ENCODE results near the gene DAB2IP. TPM values are rescaled to one million over a fixed set of nuclear protein-coding genes. Genes with fewer than 3 reads are reported as not detected.

Gene DAB2IP
- total RNA-seq, 1 donor from 2014 or later = 41.7 TPM

GRCh38 chr9:121758693-121759092 is 107.3 kb downstream of the DAB2IP start:
- no peak overlapping the region for H3K27ac ChIP-seq (ENCODE audit: low read depth, low read length)
- no peak overlapping the region for H2AFZ ChIP-seq (ENCODE audit: low read depth, low read length)
- Mint-ChIP-seq H3K36me3 (ENCODE audit: low read depth, unreplicated experiment) (peaks cover 22% of the 10 kb centered on the region), H3K27me3 (ENCODE audit: low read depth, unreplicated experiment) (no peaks in the 10 kb centered on the region), H3K4me3 (ENCODE audit: unreplicated experiment) (no peak overlapping the region), H3K9me3 (ENCODE audit: unreplicated experiment) (no peaks in the 10 kb centered on the region), H3K4me1 (ENCODE audit: low read depth, unreplicated experiment) (no peaks in the 10 kb centered on the region), H3K27ac (ENCODE audit: unreplicated experiment) (no peak overlapping the region)
- no peak overlapping the region for H3K4me3 ChIP-seq (ENCODE audit: insufficient read depth, low read depth, low read length)
- no peaks in the 10 kb centered on the region for H3K9me3 ChIP-seq (ENCODE audit: insufficient read depth, low read depth, low read length)
- H3K9ac ChIP-seq (ENCODE audit: low read length) = no peak overlapping the region
- FAIRE-seq (no peak), DNase-seq (ENCODE audit: low read depth) (no peak)
- TF ChIP-seq CTCF (IDR thresholded peaks at IDR 0.05; ENCODE audit: insufficient read depth, low read depth, low read length) (no peak), EZH2 (IDR thresholded peaks at IDR 0.05; ENCODE audit: insufficient read depth, low read length) (no peak)
- H3K27me3 ChIP-seq (ENCODE audit: insufficient read depth, low read length) = no peaks in the 10 kb centered on the region
- peaks cover 2% of the 10 kb centered on the region for H3K36me3 ChIP-seq (ENCODE audit: insufficient read depth, low read length)
- peaks cover 27% of the 10 kb centered on the region for H3K79me2 ChIP-seq (ENCODE audit: insufficient read depth, low read length)
- H4K20me1 ChIP-seq (ENCODE audit: insufficient read depth, low read length) = peaks cover 64% of the 10 kb centered on the region
- no peak overlapping the region for H3K4me2 ChIP-seq (ENCODE audit: low read length)
- no peaks in the 10 kb centered on the region for H3K4me1 ChIP-seq (ENCODE audit: insufficient read depth, low read length)

- peaks cover 26% of the 10 kb centered on the region for H3K36me3 Mint-ChIP-seq (ENCODE audit: low read depth, unreplicated experiment)
- peaks cover 6% of the 10 kb centered on the region for H3K4me1 Mint-ChIP-seq (ENCODE audit: low read depth, unreplicated experiment)
- H3K36me3 ChIP-seq (ENCODE audit: insufficient read depth, low read length) = peaks cover 2% of the 10 kb centered on the region
- H3K4me3 ChIP-seq (ENCODE audit: insufficient read depth, low read depth, low read length) = no peak overlapping the region
- no peak overlapping the region for H3K4me3 Mint-ChIP-seq (ENCODE audit: unreplicated experiment)
- peaks cover 16% of the 10 kb centered on the region for H3K79me2 ChIP-seq (ENCODE audit: insufficient read depth, low read length)
- DNase-seq (ENCODE audit: low read depth) = no peak
- no peak overlapping the region for H3K4me2 ChIP-seq (ENCODE audit: low read length)
- TF ChIP-seq CTCF (IDR thresholded peaks at IDR 0.05; ENCODE audit: insufficient read depth, low read depth, low read length) (no peak), EZH2 (IDR thresholded peaks at IDR 0.05; ENCODE audit: insufficient read depth, low read length) (no peak)
- no peaks in the 10 kb centered on the region for H3K27me3 ChIP-seq (ENCODE audit: insufficient read depth, low read length)
- H2AFZ ChIP-seq (ENCODE audit: low read depth, low read length) = no peak overlapping the region
- H3K9me3 Mint-ChIP-seq (ENCODE audit: unreplicated experiment) = no peaks in the 10 kb centered on the region
- no peaks in the 10 kb centered on the region for H3K27me3 Mint-ChIP-seq (ENCODE audit: low read depth, unreplicated experiment)
- H3K27ac Mint-ChIP-seq (ENCODE audit: unreplicated experiment) = peak overlapping the region; percentile 84
- H3K4me1 ChIP-seq (ENCODE audit: insufficient read depth, low read length) = peaks cover 7% of the 10 kb centered on the region
- no peak overlapping the region for H3K9ac ChIP-seq (ENCODE audit: low read length)
- H4K20me1 ChIP-seq (ENCODE audit: insufficient read depth, low read length) = peaks cover 52% of the 10 kb centered on the region
- no peak overlapping the region for H3K27ac ChIP-seq (ENCODE audit: low read depth, low read length)
- no peak for FAIRE-seq
- no peaks in the 10 kb centered on the region for H3K9me3 ChIP-seq (ENCODE audit: insufficient read depth, low read depth, low read length)
Observed at GRCh38 chr9:121759996-121760395, 108.6 kb downstream of the DAB2IP start.

GRCh38 chr9:121760571-121760970 is 109.1 kb downstream of the DAB2IP start:
- no peak overlapping the region for H3K9ac ChIP-seq (ENCODE audit: low read length)
- peaks cover 10% of the 10 kb centered on the region for H3K79me2 ChIP-seq (ENCODE audit: insufficient read depth, low read length)
- Mint-ChIP-seq H3K4me3 (ENCODE audit: unreplicated experiment) (no peak overlapping the region), H3K27ac (ENCODE audit: unreplicated experiment) (no peak overlapping the region), H3K4me1 (ENCODE audit: low read depth, unreplicated experiment) (peaks cover 11% of the 10 kb centered on the region), H3K9me3 (ENCODE audit: unreplicated experiment) (no peaks in the 10 kb centered on the region), H3K36me3 (ENCODE audit: low read depth, unreplicated experiment) (peaks cover 26% of the 10 kb centered on the region), H3K27me3 (ENCODE audit: low read depth, unreplicated experiment) (no peaks in the 10 kb centered on the region)
- no peak overlapping the region for H3K4me2 ChIP-seq (ENCODE audit: low read length)
- FAIRE-seq (no peak), DNase-seq (ENCODE audit: low read depth) (no peak)
- H3K27me3 ChIP-seq (ENCODE audit: insufficient read depth, low read length) = no peaks in the 10 kb centered on the region
- peaks cover 46% of the 10 kb centered on the region for H4K20me1 ChIP-seq (ENCODE audit: insufficient read depth, low read length)
- TF ChIP-seq EZH2 (IDR thresholded peaks at IDR 0.05; ENCODE audit: insufficient read depth, low read length) (no peak), CTCF (IDR thresholded peaks at IDR 0.05; ENCODE audit: insufficient read depth, low read depth, low read length) (no peak)
- peaks cover 2% of the 10 kb centered on the region for H3K36me3 ChIP-seq (ENCODE audit: insufficient read depth, low read length)
- H3K4me3 ChIP-seq (ENCODE audit: insufficient read depth, low read depth, low read length) = no peak overlapping the region
- H2AFZ ChIP-seq (ENCODE audit: low read depth, low read length) = no peak overlapping the region
- H3K27ac ChIP-seq (ENCODE audit: low read depth, low read length) = no peak overlapping the region
- no peaks in the 10 kb centered on the region for H3K9me3 ChIP-seq (ENCODE audit: insufficient read depth, low read depth, low read length)
- H3K4me1 ChIP-seq (ENCODE audit: insufficient read depth, low read length) = peaks cover 13% of the 10 kb centered on the region
